SW480 (cell line): Measurements from ENCODE around the gene CENPB.

Source experiments
- DNase-seq: peaks from one replicate; pipeline ENCODE4 v3.0.0-alpha.2; 2016; ENCODE audit warnings: low spot score

The CENPB gene

GRCh38 chr20:3748073-3748472, 38.5 kb downstream of the CENPB start:
- DNase-seq: no peak

GRCh38 chr20:3747471-3747870, 39.1 kb downstream of the CENPB start:
- DNase-seq: no peak

GRCh38 chr20:3745686-3746173, 40.8 kb downstream of the CENPB start:
- DNase-seq: no peak

GRCh38 chr20:3744806-3745685, 41.5 kb downstream of the CENPB start:
- DNase-seq: peak; percentile 91

GRCh38 chr20:3744037-3744436, 42.5 kb downstream of the CENPB start:
- DNase-seq: no peak

GRCh38 chr20:3743251-3743650, 43.3 kb downstream of the CENPB start:
- DNase-seq: no peak

- no peak for DNase-seq
These were observed 44.6 kb downstream of the CENPB start for GRCh38 chr20:3741836-3742458.

GRCh38 chr20:3740615-3741301, 45.8 kb downstream of the CENPB start:
- DNase-seq: no peak

GRCh38 chr20:3739926-3740451, 46.6 kb downstream of the CENPB start:
- no peak for DNase-seq

- DNase-seq: no peak
These were observed 47.2 kb downstream of the CENPB start for GRCh38 chr20:3739054-3739925.

GRCh38 chr20:3738111-3739053, 48.2 kb downstream of the CENPB start:
- DNase-seq: no peak

GRCh38 chr20:3735768-3736167, 50.8 kb downstream of the CENPB start:
- DNase-seq: no peak

- DNase-seq: no peak
These were observed 52.3 kb downstream of the CENPB start for GRCh38 chr20:3734111-3734843.
